Activated CD4-positive, alpha-beta T cell treated with anti-CD3 and anti-CD28 coated beads, Interleukin-2, amount 50 U/mL, for 16 hours (primary cell): ENCODE measurements around the gene MRPS27.

ENCODE experiments used
- DNase-seq: peaks from one replicate; pipeline ENCODE4 v3.0.0-alpha.2; 2020

MRPS27 gene

GRCh38 chr5:72228960-72229359 is 91.1 kb downstream of the MRPS27 start:
- no peak for DNase-seq

GRCh38 chr5:72226950-72227349 is 93.1 kb downstream of the MRPS27 start:
- no peak for DNase-seq

GRCh38 chr5:72225741-72226140 is 94.3 kb downstream of the MRPS27 start:
- DNase-seq, result no peak

- no peak for DNase-seq
Measured at GRCh38 chr5:72224946-72225463, 95.0 kb downstream of the MRPS27 start.

- DNase-seq, result no peak
Measured at GRCh38 chr5:72223371-72223770, 96.7 kb downstream of the MRPS27 start.

GRCh38 chr5:72222521-72222920 is 97.5 kb downstream of the MRPS27 start:
- no peak for DNase-seq

- DNase-seq, result no peak
Measured at GRCh38 chr5:72221541-72221940, 98.5 kb downstream of the MRPS27 start.

GRCh38 chr5:72221099-72221498 is 98.9 kb downstream of the MRPS27 start:
- no peak for DNase-seq

GRCh38 chr5:72216756-72217155 is 103.3 kb downstream of the MRPS27 start:
- DNase-seq, result no peak

GRCh38 chr5:72214168-72214567 is 105.9 kb downstream of the MRPS27 start:
- no peak for DNase-seq

- DNase-seq, result no peak
Measured at GRCh38 chr5:72213482-72213881, 106.6 kb downstream of the MRPS27 start.

- DNase-seq, result no peak
Measured at GRCh38 chr5:72212171-72212570, 107.9 kb downstream of the MRPS27 start.

GRCh38 chr5:72210888-72211678 is 109.0 kb downstream of the MRPS27 start:
- no peak for DNase-seq

- no peak for DNase-seq
Measured at GRCh38 chr5:72209147-72210115, 110.6 kb downstream of the MRPS27 start.

GRCh38 chr5:72208324-72208926 is 111.6 kb downstream of the MRPS27 start:
- no peak for DNase-seq

- DNase-seq, result no peak
Measured at GRCh38 chr5:72206994-72207393, 113.0 kb downstream of the MRPS27 start.

GRCh38 chr5:72206160-72206559 is 113.9 kb downstream of the MRPS27 start:
- no peak for DNase-seq

- DNase-seq, result no peak
Measured at GRCh38 chr5:72205431-72206009, 114.5 kb downstream of the MRPS27 start.

GRCh38 chr5:72204946-72205345 is 115.1 kb downstream of the MRPS27 start:
- DNase-seq, result no peak

GRCh38 chr5:72203251-72203845 is 116.7 kb downstream of the MRPS27 start:
- no peak for DNase-seq

GRCh38 chr5:72202331-72202825 is 117.7 kb downstream of the MRPS27 start:
- no peak for DNase-seq

GRCh38 chr5:72199681-72200080 is 120.4 kb downstream of the MRPS27 start:
- DNase-seq, result no peak
